KOPT-K1 (cell line): ENCODE measurements around the gene DNM1.

Experiments used
- H3K27ac ChIP-seq: fragments of 200-600 bp; sonication (generic); 2 replicates; pipeline ENCODE4 v1.5.1; 2016; ENCODE audit warnings: antibody characterized with exemption, mild to moderate bottlenecking, low read depth, low read length; ENCODE audit not compliant: poor library complexity, severe bottlenecking
- H3K36me3 ChIP-seq: fragments of 200-600 bp; sonication (generic); 2 replicates; pipeline ENCODE4 v1.5.1; 2017; ENCODE audit warnings: antibody characterized with exemption, mild to moderate bottlenecking, low read length, moderate library complexity; ENCODE audit not compliant: insufficient read depth
- H3K9me3 ChIP-seq: fragments of 200-600 bp; sonication (generic); 2 replicates; pipeline ENCODE4 v1.5.1; 2017; ENCODE audit warnings: antibody characterized with exemption, low read length, mild to moderate bottlenecking; ENCODE audit not compliant: insufficient read depth, poor library complexity, severe bottlenecking

The DNM1 gene

GRCh38 chr9:128257086-128257825, 54.1 kb downstream of the DNM1 start:
- Histone ChIP-seq H3K36me3 (peaks cover 50% of the 10 kb centered on the region), H3K27ac (no peak overlapping the region), H3K9me3 (no peaks in the 10 kb centered on the region)

- peaks cover 57% of the 10 kb centered on the region for H3K36me3 ChIP-seq
- H3K27ac ChIP-seq = no peak overlapping the region
- no peaks in the 10 kb centered on the region for H3K9me3 ChIP-seq
These were observed 54.7 kb downstream of the DNM1 start for GRCh38 chr9:128257907-128258306.

GRCh38 chr9:128258326-128258725, 55.1 kb downstream of the DNM1 start:
- Histone ChIP-seq H3K36me3 (peaks cover 59% of the 10 kb centered on the region), H3K27ac (no peak overlapping the region), H3K9me3 (no peaks in the 10 kb centered on the region)

- no peak overlapping the region for H3K27ac ChIP-seq
- H3K36me3 ChIP-seq = peaks cover 59% of the 10 kb centered on the region
- no peaks in the 10 kb centered on the region for H3K9me3 ChIP-seq
These were observed 56.0 kb downstream of the DNM1 start for GRCh38 chr9:128259156-128259555.

- Histone ChIP-seq H3K36me3 (peaks cover 61% of the 10 kb centered on the region), H3K27ac (no peak overlapping the region), H3K9me3 (no peaks in the 10 kb centered on the region)
These were observed 57.2 kb downstream of the DNM1 start for GRCh38 chr9:128260340-128260739.

GRCh38 chr9:128262687-128263086, 59.5 kb downstream of the DNM1 start:
- no peak overlapping the region for H3K27ac ChIP-seq
- H3K36me3 ChIP-seq = peaks cover 75% of the 10 kb centered on the region

GRCh38 chr9:128265348-128265847, 62.2 kb downstream of the DNM1 start:
- H3K27ac ChIP-seq = no peak overlapping the region
- H3K9me3 ChIP-seq = no peaks in the 10 kb centered on the region
- H3K36me3 ChIP-seq = peaks cover 58% of the 10 kb centered on the region

More at GRCh38 chr9:128262687-128263086, 59.5 kb downstream of the DNM1 start:
- H3K9me3 ChIP-seq = no peaks in the 10 kb centered on the region

GRCh38 chr9:128266868-128267590, 63.9 kb downstream of the DNM1 start:
- Histone ChIP-seq H3K9me3 (no peaks in the 10 kb centered on the region), H3K36me3 (peaks cover 56% of the 10 kb centered on the region), H3K27ac (no peak overlapping the region)

- Histone ChIP-seq H3K9me3 (no peaks in the 10 kb centered on the region), H3K36me3 (peaks cover 40% of the 10 kb centered on the region), H3K27ac (no peak overlapping the region)
These were observed 67.9 kb downstream of the DNM1 start for GRCh38 chr9:128271112-128271511.

GRCh38 chr9:128271512-128271911, 68.3 kb downstream of the DNM1 start:
- Histone ChIP-seq H3K27ac (no peak overlapping the region), H3K9me3 (no peaks in the 10 kb centered on the region), H3K36me3 (peaks cover 36% of the 10 kb centered on the region)

GRCh38 chr9:128274245-128274644, 71.1 kb downstream of the DNM1 start:
- Histone ChIP-seq H3K9me3 (no peaks in the 10 kb centered on the region), H3K36me3 (peaks cover 16% of the 10 kb centered on the region), H3K27ac (no peak overlapping the region)

GRCh38 chr9:128275198-128276007, 72.2 kb downstream of the DNM1 start, which contains the start of gene GOLGA2:
GOLGA2 (minus strand) TSS chr9:128276007; CDS start chr9:128275976, 31 bp downstream.
- peak within 1 kb of the TSS; percentile 71 for H3K27ac ChIP-seq
- H3K36me3 ChIP-seq = peaks cover 16% of the 10 kb centered on the region
- H3K9me3 ChIP-seq = no peaks in the 10 kb centered on the region

GRCh38 chr9:128276008-128276573, 72.9 kb downstream of the DNM1 start, which contains the start of gene SWI5:
SWI5 (plus strand) TSS chr9:128276276.
- Histone ChIP-seq H3K9me3 (no peaks in the 10 kb centered on the region), H3K27ac (peak within 1 kb of the TSS; percentile 71), H3K36me3 (peaks cover 11% of the 10 kb centered on the region)

- Histone ChIP-seq H3K27ac (peak overlapping the region; percentile 71), H3K9me3 (no peaks in the 10 kb centered on the region)
These were observed 73.5 kb downstream of the DNM1 start for GRCh38 chr9:128276574-128277270.

More at GRCh38 chr9:128276574-128277270, 73.5 kb downstream of the DNM1 start:
- 0 out of 2 replicates have a peak, but pooled peaks cover 5% of the 10 kb centered on the region for H3K36me3 ChIP-seq
